Measurements from ENCODE around the gene KCNN1. TPM values are rescaled to one million over a fixed set of nuclear protein-coding genes. Genes with fewer than 3 reads are reported as not detected.

Gene KCNN1
- total and polyA plus RNA-seq, 2 of the 4 experiments (the other 2 are of a cell fraction) = 0.09 TPM; not detected in 1

- Histone ChIP-seq H3K27me3 (ENCODE audit: control insufficient read depth, insufficient read depth, low read length) (no peaks in the 10 kb centered on the region; the same call in 1 of the 2 replicates), H4K5ac (ENCODE audit: low read depth, low read length) (0 out of 2 replicates have a peak overlapping the region, but pooled peaks have one; percentile 48), H2AFZ (replicated peaks; ENCODE audit: low read length, poor library complexity) (peak overlapping the region; percentile 46), H4K91ac (ENCODE audit: insufficient read depth, low read depth, low read length) (no peak overlapping the region; the same call in 1 of the 2 replicates), H3K4me3 (ENCODE audit: insufficient read depth, low read depth, low read length) (no peak overlapping the region), H4K8ac (ENCODE audit: low read depth in 2 of 2, low read length in 2 of 2) (peak overlapping the region; percentile 91 to 92; a peak in 3 of 4 replicates), H3K27ac (ENCODE audit: insufficient read depth, low read length) (no peak overlapping the region; the same call in 1 of the 2 replicates), H3K36me3 (ENCODE audit: control insufficient read depth, insufficient read depth, low read length) (no peaks in the 10 kb centered on the region), H3K9me3 (ENCODE audit: control insufficient read depth, insufficient read depth, low read length) (no peaks in the 10 kb centered on the region), H2BK15ac (ENCODE audit: low read depth, low read length) (no peak overlapping the region), H3K9ac (ENCODE audit: low read depth, low read length) (no peak overlapping the region), H2BK5ac (ENCODE audit: low read depth, low read length, poor library complexity, severe bottlenecking) (no peak overlapping the region), H2BK20ac (ENCODE audit: low read depth, low read length) (no peak overlapping the region), H3K4me1 (ENCODE audit: control insufficient read depth, insufficient read depth, low read length) (no peaks in the 10 kb centered on the region), H3K9me1 (ENCODE audit: insufficient read depth, low read length) (no peaks in the 10 kb centered on the region; the same call in 1 of the 2 replicates), H3K79me1 (ENCODE audit: low read depth in 1 of 2, low read length in 2 of 2) (peaks cover 9 to 10% of the 10 kb centered on the region in 2 experiments; a peak in 2 of 4 replicates), H3K4me2 (ENCODE audit: low read depth, low read length) (no peak overlapping the region), H2AK5ac (ENCODE audit: low read depth, low read length) (peak overlapping the region; percentile 80), H2AK9ac (replicated peaks; ENCODE audit: low read depth, low read length, poor library complexity) (peak overlapping the region; percentile 78), H3K14ac (replicated peaks; ENCODE audit: low read depth, low read length) (no peak overlapping the region), H2BK120ac (ENCODE audit: low read depth, low read length) (0 out of 2 replicates have a peak overlapping the region, but pooled peaks have one; percentile 46), H3K23ac (ENCODE audit: low read depth, low read length) (no peak overlapping the region), H3K56ac (ENCODE audit: extremely low read depth, insufficient read depth, low read length) (no peak overlapping the region), H3K18ac (ENCODE audit: low read depth, low read length) (no peak overlapping the region), H4K20me1 (ENCODE audit: insufficient read depth, low read length) (no peaks in the 10 kb centered on the region), H3K4ac (ENCODE audit: low read depth, low read length) (peak overlapping the region; percentile 67)
- dilution Hi-C loops (cut with HindIII; ENCODE audit: low sequenced_read_pairs, unreplicated experiment) (no loop called here), in situ Hi-C loops (cut with MboI; ENCODE audit: low sequenced_read_pairs) (no loop called here), intact Hi-C loops (cut with micrococcal nuclease) (loop anchor here (5.0 to 10.0 kb wide), 2 partner anchors 143 to 155 kb away; partner anchors contain the start of genes PIK3R2 and RPL18A)
- ATAC-seq (ENCODE audit: low read depth) = no peak
- BruUV-seq (replicated peaks) = no TSS peak
- ChIA-PET CTCF (interaction anchor here (0.6 kb wide), 1 partner anchor 279 kb away, joined by 3 read pairs; no protein-coding TSS in a partner anchor), POLR2A (ENCODE audit: unreplicated experiment) (no interaction called here)
- 92% methylated on average over 5 of the region's 21 CpGs; no CpG with 5 or more reads in 1 of the 2 experiments for WGBS, 2 experiments (ENCODE audit: extremely low coverage in 2 of 2, insufficient read length in 1 of 2)
- DNase-seq = no peak
- TF ChIP-seq BHLHE40 (IDR thresholded peaks at IDR 0.05; ENCODE audit: low read depth, low read length) (no peak), SMC3 (IDR thresholded peaks at IDR 0.05; ENCODE audit: low read depth, low read length) (no peak), CTCF (conservative IDR thresholded peaks at IDR 0.05; ENCODE audit: low read depth, low read length) (no peak), FOS (IDR thresholded peaks at IDR 0.05; ENCODE audit: low read depth, low read length) (no peak), CHD1 (IDR thresholded peaks at IDR 0.05; ENCODE audit: low read depth, low read length) (no peak), RAD21 (IDR thresholded peaks at IDR 0.05; ENCODE audit: low read length) (no peak), MXI1 (IDR thresholded peaks at IDR 0.05; ENCODE audit: borderline replicate concordance, low read depth, low read length) (no peak), MAZ (IDR thresholded peaks at IDR 0.05; ENCODE audit: borderline replicate concordance, low read depth, low read length) (no peak), ELK1 (IDR thresholded peaks at IDR 0.05; ENCODE audit: borderline replicate concordance, low read depth, low read length) (no peak)
These were observed 33.0 kb downstream of the KCNN1 start for GRCh38 chr19:17999684-18000479.

Measured in IMR-90 (cell line).